C4-2B (cell line): ENCODE measurements around the gene ATF2.

ENCODE experiments used
- CTCF ChIP-seq: fragments of 450-650 bp; conservative IDR thresholded peaks from 2 replicates; pipeline ENCODE4 v1.5.1; 2017; ENCODE audit warnings: mild to moderate bottlenecking
- ZFX ChIP-seq: fragments of 450-650 bp; IDR thresholded peaks from 2 replicates; pipeline ENCODE4 v1.6.1; 2017

GRCh38 chr2:175158894-175159293, 9.1 kb downstream of the ATF2 start:
- TF ChIP-seq ZFX: no peak
- TF ChIP-seq CTCF: no peak
